SU-DHL-6 (cell line): ENCODE measurements around the gene DNAH17.

ENCODE experiments used
- CTCF ChIP-seq: fragments of 200-600 bp; sonication (generic); IDR thresholded peaks from one replicate; pipeline ENCODE4 v1.5.1; 2017; ENCODE audit warnings: antibody characterized with exemption, mild to moderate bottlenecking, low read length, moderate library complexity; ENCODE audit not compliant: insufficient read depth, poor library complexity, severe bottlenecking
- EZH2phosphoT487 ChIP-seq: fragments of 200-600 bp; sonication (generic), shearing (Covaris generic); conservative IDR thresholded peaks from 2 replicates; pipeline ENCODE4 v1.6.1; 2018; ENCODE audit warnings: mild to moderate bottlenecking, antibody characterized with exemption, low read length, moderate library complexity, mixed read lengths

GRCh38 chr17:78450696-78451345 lies 126.4 kb downstream of the DNAH17 start:
- no peak for TF ChIP-seq CTCF
- TF ChIP-seq EZH2phosphoT487: no peak
